Ammon's horn (tissue), 1 donor: ENCODE results near the gene BIK.

Source experiments
- DNase-seq: peaks from one replicate; pipeline ENCODE4 v3.0.0-alpha.2; 2016; ENCODE audit warnings: low spot score

BIK gene

GRCh38 chr22:43162412-43163150 lies 52.0 kb downstream of the BIK start:
- no peak for DNase-seq

- DNase-seq, result no peak
Observed at GRCh38 chr22:43163241-43163795, 52.8 kb downstream of the BIK start.

DNA sequence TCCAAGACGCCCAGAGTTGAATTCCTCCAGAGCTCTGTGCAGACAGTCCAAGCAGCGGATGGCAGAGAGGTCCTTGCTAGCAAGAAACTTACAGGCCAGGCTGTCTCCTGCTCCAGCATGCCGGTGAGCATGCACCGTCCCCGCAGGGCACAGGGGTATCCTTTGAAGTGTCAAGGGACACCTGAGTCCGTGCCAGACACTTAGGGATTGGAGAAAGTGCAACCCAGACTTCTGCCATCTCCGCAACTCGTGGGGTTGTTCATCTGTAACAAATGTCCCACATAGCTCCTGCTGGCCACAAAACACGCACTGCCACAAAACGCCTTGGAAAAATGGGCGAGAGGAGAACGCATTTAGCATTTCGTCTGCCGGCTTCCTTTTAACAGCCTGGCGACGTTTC lies 54.1 kb downstream of the BIK start:
- DNase-seq, result no peak

DNA sequence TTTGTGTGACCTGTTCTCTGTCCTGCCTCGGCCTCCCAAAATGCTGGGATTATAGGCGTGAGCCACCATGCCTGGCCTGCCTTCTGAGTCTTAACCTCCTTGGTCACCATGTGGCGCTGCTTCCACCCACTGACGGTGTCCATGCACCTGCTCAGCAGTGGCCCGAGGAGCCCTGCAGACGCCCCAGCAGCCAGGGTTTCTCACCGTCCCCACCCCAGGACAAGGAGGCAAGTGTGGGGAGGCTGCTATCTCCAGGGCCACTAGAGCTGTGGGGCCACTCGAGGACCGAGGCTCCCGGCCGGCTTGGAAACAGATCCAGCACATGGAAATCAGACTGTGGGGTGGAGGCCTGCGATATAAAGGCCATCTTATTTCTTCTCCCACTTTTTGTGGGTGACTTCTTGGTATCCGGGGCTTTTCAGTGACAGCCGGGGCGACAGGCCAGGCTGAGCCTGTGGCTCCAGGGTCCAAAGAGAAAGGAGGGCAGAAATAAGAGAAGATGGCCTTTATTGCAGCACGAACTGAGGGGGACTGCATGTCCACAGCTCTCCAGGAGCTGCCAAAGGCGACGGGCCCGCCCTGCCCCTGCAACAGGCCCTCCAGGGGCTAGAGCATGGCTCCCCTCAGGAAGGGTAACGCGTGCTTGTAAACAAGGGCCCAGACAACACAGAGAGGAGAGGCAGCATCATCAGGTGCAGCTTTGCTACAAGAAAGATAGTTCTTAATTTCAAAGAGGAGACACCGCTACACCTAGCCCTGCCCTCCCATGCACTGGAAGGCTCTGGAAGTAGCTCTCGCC lies 55.8 kb downstream of the BIK start:
- no peak for DNase-seq

DNA sequence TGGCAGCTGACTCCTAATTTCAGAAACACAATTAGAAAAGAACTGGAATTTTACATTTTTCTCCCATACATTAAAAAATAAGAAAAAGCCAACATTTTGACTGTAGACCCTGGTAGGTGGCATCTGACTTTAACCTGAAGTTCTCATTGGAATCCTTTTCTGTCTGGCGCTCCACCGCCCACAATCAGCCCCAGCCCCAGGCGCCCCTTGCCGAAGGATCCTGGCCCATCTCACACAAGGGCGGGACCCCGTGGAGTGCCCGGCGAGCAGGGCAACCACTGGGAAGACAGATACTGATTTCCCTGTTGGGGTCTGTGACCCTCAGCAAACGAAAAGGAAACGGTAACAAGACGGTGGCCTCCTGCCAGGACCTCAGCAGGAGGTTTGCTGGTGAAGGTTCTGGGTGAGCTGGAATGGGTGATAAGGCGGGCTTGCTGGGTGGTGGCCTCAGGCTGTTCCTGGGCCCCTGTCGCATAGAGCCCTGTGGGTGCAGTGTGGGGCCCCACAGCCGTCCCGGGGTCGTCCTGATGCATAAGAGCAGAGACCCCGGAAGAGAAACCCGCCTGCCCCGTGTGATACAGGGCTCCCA lies 56.5 kb downstream of the BIK start:
- no peak for DNase-seq

- no peak for DNase-seq
Observed at GRCh38 chr22:43168471-43169309, 58.1 kb downstream of the BIK start.

GRCh38 chr22:43169310-43170130 lies 59.0 kb downstream of the BIK start:
- no peak for DNase-seq

- no peak for DNase-seq
Observed at GRCh38 chr22:43170131-43170480, 59.6 kb downstream of the BIK start.

GRCh38 chr22:43171019-43171491 lies 60.5 kb downstream of the BIK start:
- no peak for DNase-seq

DNA sequence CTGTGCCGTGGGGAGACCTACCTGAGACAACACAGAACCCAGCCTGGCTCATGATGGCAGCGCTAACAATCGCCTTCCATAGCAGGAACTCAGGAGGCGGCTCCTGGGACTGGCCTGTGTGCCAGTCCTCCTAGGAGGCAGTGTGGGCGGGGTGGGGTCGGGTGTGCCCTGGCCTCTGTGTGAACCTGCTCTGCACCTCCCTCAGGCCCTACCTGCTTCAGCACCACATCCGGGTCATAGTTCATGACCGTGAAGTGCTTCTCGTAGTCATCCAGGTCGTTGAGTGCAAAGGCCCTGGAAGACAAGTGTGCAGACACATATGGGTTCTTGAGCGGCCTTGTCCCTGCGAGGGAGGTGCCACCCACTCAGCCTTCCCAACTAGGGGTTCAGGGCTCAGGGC lies 61.1 kb downstream of the BIK start:
- no peak for DNase-seq

- DNase-seq, result no peak
Observed at GRCh38 chr22:43172191-43172590, 61.6 kb downstream of the BIK start.

DNA sequence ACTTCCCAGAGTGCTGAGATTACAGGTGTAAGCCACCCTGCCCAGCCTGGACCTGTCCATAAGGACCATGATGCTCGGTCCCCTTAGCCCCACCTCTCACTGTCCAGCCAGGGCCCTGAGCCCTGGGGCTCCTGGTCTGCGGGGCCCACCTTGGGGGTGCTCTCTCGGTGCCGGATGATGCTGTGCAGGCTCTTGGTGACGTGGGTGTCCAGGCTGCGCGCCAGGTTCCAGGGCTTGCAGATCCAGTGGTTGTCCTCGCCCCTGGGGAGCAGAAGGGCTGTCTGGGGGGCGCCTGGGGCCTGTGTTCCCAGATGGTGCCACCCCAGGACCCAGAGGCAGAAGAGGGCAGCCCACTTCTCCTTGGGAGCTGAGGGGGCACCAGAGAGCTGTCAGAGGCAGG lies 63.0 kb downstream of the BIK start:
- no peak for DNase-seq

DNA sequence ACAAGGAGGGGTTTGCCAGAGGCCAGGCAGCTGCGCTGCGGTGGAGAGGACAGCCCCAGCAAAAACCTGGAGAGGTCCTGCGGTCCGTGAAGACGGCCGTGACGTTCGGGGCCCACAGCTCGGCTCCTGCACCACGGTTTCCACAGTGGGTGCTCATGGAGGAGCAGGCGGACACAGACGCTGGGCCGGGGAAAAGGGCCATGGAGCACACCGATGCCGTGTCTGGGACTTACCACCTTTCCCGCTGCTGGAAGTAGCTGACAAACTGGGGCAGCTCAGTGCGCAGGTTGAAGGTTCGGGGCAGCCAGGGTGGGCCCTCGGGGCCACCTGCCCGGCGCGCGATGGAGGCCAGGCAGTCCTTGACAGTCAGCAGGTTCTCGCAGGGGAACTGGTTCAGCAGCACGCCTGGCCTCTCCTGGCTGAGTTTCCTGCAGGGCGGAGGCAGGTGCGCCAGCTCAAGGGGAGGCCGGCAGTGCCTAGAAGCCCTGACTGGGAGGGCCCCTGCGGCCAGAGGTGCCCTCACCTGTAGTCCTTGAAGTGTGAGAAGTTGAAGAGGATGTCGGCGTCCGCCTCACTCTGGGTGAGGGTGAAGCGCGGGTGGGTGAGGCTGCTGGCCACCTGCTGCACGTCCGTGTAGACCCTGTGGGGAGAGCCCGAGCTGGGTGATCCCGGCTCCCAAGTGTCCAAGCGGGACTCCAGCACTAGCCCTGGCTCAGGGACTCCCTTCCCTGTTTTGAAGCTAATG lies 63.6 kb downstream of the BIK start:
- no peak for DNase-seq

GRCh38 chr22:43174941-43175531 lies 64.5 kb downstream of the BIK start:
- no peak for DNase-seq

- no peak for DNase-seq
Observed at GRCh38 chr22:43176090-43176489, 65.5 kb downstream of the BIK start.

DNA sequence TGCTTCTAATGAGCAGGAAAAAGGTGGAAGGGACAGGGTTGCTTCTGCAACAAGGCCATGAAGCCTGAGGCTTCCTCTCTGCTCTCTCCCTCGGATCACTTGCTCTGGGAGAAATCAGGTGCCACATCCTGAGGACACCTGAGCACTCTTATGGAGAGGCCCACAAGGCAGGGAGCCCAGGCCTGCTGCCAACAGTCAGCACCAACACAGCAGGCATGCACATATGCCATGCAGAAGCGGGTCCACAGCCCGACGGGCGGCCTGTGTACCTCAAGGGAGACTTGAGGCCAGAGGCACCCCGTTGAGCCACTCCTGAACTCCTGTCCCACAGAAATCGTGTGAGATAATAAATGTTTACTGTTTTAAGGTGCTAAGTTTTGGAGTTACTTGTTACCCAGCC lies 66.9 kb downstream of the BIK start:
- no peak for DNase-seq
